Stimulated activated naive CD8-positive, alpha-beta T cell treated with anti-CD3 and anti-CD28 coated beads, Interleukin-15, amount 100 ng/mL, for 72 hours (primary cell): Measurements from ENCODE around the gene AFAP1L2.
A peak's percentile ranks its signal among the peaks of the same experiment; 100 is the strongest.

ENCODE experiments used
- ATAC-seq: fragments of 150-1000 bp; cut with Tn5 transposase; 2 replicates; pipeline ENCODE4 v1.10.0; 2021; ENCODE audit warnings: mild to moderate bottlenecking, moderate library complexity
- DNase-seq, 2 donors: peaks; one replicate each; pipeline ENCODE4 v3.0.0; 2021 to 2022
- H3K27ac Mint-ChIP-seq, 2 donors: one replicate each; pipeline ENCODE4 v1.8.0; 2022; ENCODE audit warnings: mild to moderate bottlenecking in 2 of 2, mixed read lengths in 2 of 2, moderate library complexity in 2 of 2
- H3K27me3 Mint-ChIP-seq: one replicate; pipeline ENCODE4 v1.8.0; 2022; ENCODE audit warnings: mixed read lengths
- H3K4me1 Mint-ChIP-seq: one replicate; pipeline ENCODE4 v1.8.0; 2022; ENCODE audit warnings: mild to moderate bottlenecking, mixed read lengths
- H3K4me3 Mint-ChIP-seq, 2 donors: one replicate each; pipeline ENCODE4 v1.8.0; 2022; ENCODE audit warnings: mild to moderate bottlenecking in 2 of 2, mixed read lengths in 2 of 2, moderate library complexity in 1 of 2
- H3K9me3 Mint-ChIP-seq, 2 donors: one replicate each; pipeline ENCODE4 v1.8.0; 2022; ENCODE audit warnings: mixed read lengths in 2 of 2

The AFAP1L2 gene

GRCh38 chr10:114384181-114384580 is 20.1 kb downstream of the AFAP1L2 start:
- H3K4me1 Mint-ChIP-seq, result peaks cover 31% of the 10 kb centered on the region
- no peak for DNase-seq
- no peak overlapping the region for H3K4me3 Mint-ChIP-seq
- no peak for ATAC-seq
- peaks cover 7 to 11% of the 10 kb centered on the region in 2 donors for H3K9me3 Mint-ChIP-seq
- H3K27ac Mint-ChIP-seq, result peak overlapping the region in 1 of 2 donors; percentile 65
- H3K27me3 Mint-ChIP-seq, result peaks cover 36% of the 10 kb centered on the region

- DNase-seq (no peak), ATAC-seq (no peak)
- Mint-ChIP-seq H3K4me1 (peaks cover 7% of the 10 kb centered on the region), H3K9me3 (no peaks in the 10 kb centered on the region), H3K27ac (no peak overlapping the region), H3K4me3 (no peak overlapping the region), H3K27me3 (peaks cover 65% of the 10 kb centered on the region)
Observed at GRCh38 chr10:114380797-114381196, 23.5 kb downstream of the AFAP1L2 start.

GRCh38 chr10:114380060-114380459 is 24.2 kb downstream of the AFAP1L2 start:
- ATAC-seq (no peak), DNase-seq (no peak)
- Mint-ChIP-seq H3K4me3 (no peak overlapping the region), H3K27me3 (peaks cover 65% of the 10 kb centered on the region), H3K9me3 (no peaks in the 10 kb centered on the region), H3K27ac (no peak overlapping the region), H3K4me1 (peaks cover 7% of the 10 kb centered on the region)

- no peak for DNase-seq
- H3K27ac Mint-ChIP-seq, result no peak overlapping the region
- H3K27me3 Mint-ChIP-seq, result peaks cover 65% of the 10 kb centered on the region
- ATAC-seq, result no peak
- no peaks in the 10 kb centered on the region for H3K9me3 Mint-ChIP-seq
- H3K4me1 Mint-ChIP-seq, result peaks cover 3% of the 10 kb centered on the region
- H3K4me3 Mint-ChIP-seq, result no peak overlapping the region
Observed at GRCh38 chr10:114379631-114380041, 24.7 kb downstream of the AFAP1L2 start.

- Mint-ChIP-seq H3K27me3 (peaks cover 59% of the 10 kb centered on the region), H3K27ac (no peak overlapping the region), H3K9me3 (no peaks in the 10 kb centered on the region), H3K4me3 (no peak overlapping the region), H3K4me1 (no peaks in the 10 kb centered on the region)
- no peak for DNase-seq
- no peak for ATAC-seq
Observed at GRCh38 chr10:114376523-114376922, 27.8 kb downstream of the AFAP1L2 start.

- no peak overlapping the region for H3K27ac Mint-ChIP-seq
- peaks cover under 1% of the 10 kb centered on the region for H3K4me1 Mint-ChIP-seq
- ATAC-seq (no peak), DNase-seq (no peak)
- H3K9me3 Mint-ChIP-seq, result no peaks in the 10 kb centered on the region
- H3K27me3 Mint-ChIP-seq, result peaks cover 44% of the 10 kb centered on the region
- no peak overlapping the region for H3K4me3 Mint-ChIP-seq
Observed at GRCh38 chr10:114375047-114375446, 29.3 kb downstream of the AFAP1L2 start.

- DNase-seq (no peak), ATAC-seq (no peak)
- peak overlapping the region in 1 of 2 donors; percentile 54 for H3K27ac Mint-ChIP-seq
- peaks cover 4% of the 10 kb centered on the region for H3K4me1 Mint-ChIP-seq
- H3K27me3 Mint-ChIP-seq, result peaks cover 39% of the 10 kb centered on the region
- H3K4me3 Mint-ChIP-seq, result no peak overlapping the region
- H3K9me3 Mint-ChIP-seq, result no peaks in the 10 kb centered on the region
Observed at GRCh38 chr10:114374053-114374791, 30.1 kb downstream of the AFAP1L2 start.

GRCh38 chr10:114373631-114374030 is 30.7 kb downstream of the AFAP1L2 start:
- Mint-ChIP-seq H3K4me1 (peaks cover 4% of the 10 kb centered on the region), H3K27me3 (peaks cover 35% of the 10 kb centered on the region), H3K27ac (peak overlapping the region in 1 of 2 donors; percentile 54), H3K4me3 (no peak overlapping the region), H3K9me3 (no peaks in the 10 kb centered on the region)
- ATAC-seq, result no peak
- no peak for DNase-seq

- H3K27me3 Mint-ChIP-seq, result peaks cover 29% of the 10 kb centered on the region
- H3K27ac Mint-ChIP-seq, result no peak overlapping the region
- H3K4me3 Mint-ChIP-seq, result no peak overlapping the region
- DNase-seq (no peak), ATAC-seq (no peak)
- no peaks in the 10 kb centered on the region for H3K9me3 Mint-ChIP-seq
- H3K4me1 Mint-ChIP-seq, result peaks cover 9% of the 10 kb centered on the region
Observed at GRCh38 chr10:114372995-114373394, 31.3 kb downstream of the AFAP1L2 start.

- ATAC-seq, result no peak
- no peak overlapping the region for H3K4me3 Mint-ChIP-seq
- no peak overlapping the region for H3K27ac Mint-ChIP-seq
- peaks cover 22% of the 10 kb centered on the region for H3K27me3 Mint-ChIP-seq
- H3K4me1 Mint-ChIP-seq, result peaks cover 17% of the 10 kb centered on the region
- DNase-seq, result no peak
- no peaks in the 10 kb centered on the region for H3K9me3 Mint-ChIP-seq
Observed at GRCh38 chr10:114372179-114372578, 32.1 kb downstream of the AFAP1L2 start.

GRCh38 chr10:114370966-114371365 is 33.3 kb downstream of the AFAP1L2 start:
- H3K4me3 Mint-ChIP-seq, result no peak overlapping the region
- no peak overlapping the region for H3K27ac Mint-ChIP-seq
- no peaks in the 10 kb centered on the region for H3K9me3 Mint-ChIP-seq
- H3K27me3 Mint-ChIP-seq, result peaks cover 10% of the 10 kb centered on the region
- peaks cover 23% of the 10 kb centered on the region for H3K4me1 Mint-ChIP-seq
- ATAC-seq (no peak), DNase-seq (no peak)

- no peaks in the 10 kb centered on the region for H3K9me3 Mint-ChIP-seq
- H3K27ac Mint-ChIP-seq, result no peak overlapping the region
- H3K4me1 Mint-ChIP-seq, result peaks cover 23% of the 10 kb centered on the region
- DNase-seq (no peak), ATAC-seq (no peak)
- H3K4me3 Mint-ChIP-seq, result no peak overlapping the region
- H3K27me3 Mint-ChIP-seq, result peaks cover 10% of the 10 kb centered on the region
Observed at GRCh38 chr10:114370199-114370598, 34.1 kb downstream of the AFAP1L2 start.

- Mint-ChIP-seq H3K9me3 (no peaks in the 10 kb centered on the region), H3K27me3 (peaks cover under 1% of the 10 kb centered on the region), H3K27ac (no peak overlapping the region), H3K4me3 (no peak overlapping the region), H3K4me1 (peaks cover 23% of the 10 kb centered on the region)
- no peak for DNase-seq
- no peak for ATAC-seq
Observed at GRCh38 chr10:114368057-114368391, 36.3 kb downstream of the AFAP1L2 start.

- DNase-seq (no peak), ATAC-seq (peak; percentile 39)
- Mint-ChIP-seq H3K27me3 (peaks cover 6% of the 10 kb centered on the region), H3K4me1 (peaks cover 23% of the 10 kb centered on the region), H3K4me3 (no peak overlapping the region), H3K9me3 (no peaks in the 10 kb centered on the region), H3K27ac (no peak overlapping the region)
Observed at GRCh38 chr10:114367351-114368056, 36.8 kb downstream of the AFAP1L2 start.

- Mint-ChIP-seq H3K27ac (no peak overlapping the region), H3K4me3 (no peak overlapping the region), H3K9me3 (no peaks in the 10 kb centered on the region), H3K27me3 (peaks cover 15% of the 10 kb centered on the region), H3K4me1 (peaks cover 23% of the 10 kb centered on the region)
- DNase-seq (no peak), ATAC-seq (no peak)
Observed at GRCh38 chr10:114364726-114365125, 39.6 kb downstream of the AFAP1L2 start.

GRCh38 chr10:114363745-114364454 is 40.4 kb downstream of the AFAP1L2 start:
- Mint-ChIP-seq H3K27ac (no peak overlapping the region), H3K27me3 (peaks cover 22% of the 10 kb centered on the region)

More at GRCh38 chr10:114363745-114364454, 40.4 kb downstream of the AFAP1L2 start:
- DNase-seq, result no peak
- Mint-ChIP-seq H3K4me1 (peaks cover 29% of the 10 kb centered on the region), H3K9me3 (no peaks in the 10 kb centered on the region), H3K4me3 (no peak overlapping the region)
- ATAC-seq, result no peak
